Endothelial cell of hepatic sinusoid (primary cell): ENCODE measurements around the gene GIT1.

Source experiments
- in situ Hi-C: cut with HindIII; loops from 2 replicates; pipeline ENCODE4 v1.10.0; 2017; ENCODE audit warnings: low sequenced_read_pairs

Gene GIT1

DNA sequence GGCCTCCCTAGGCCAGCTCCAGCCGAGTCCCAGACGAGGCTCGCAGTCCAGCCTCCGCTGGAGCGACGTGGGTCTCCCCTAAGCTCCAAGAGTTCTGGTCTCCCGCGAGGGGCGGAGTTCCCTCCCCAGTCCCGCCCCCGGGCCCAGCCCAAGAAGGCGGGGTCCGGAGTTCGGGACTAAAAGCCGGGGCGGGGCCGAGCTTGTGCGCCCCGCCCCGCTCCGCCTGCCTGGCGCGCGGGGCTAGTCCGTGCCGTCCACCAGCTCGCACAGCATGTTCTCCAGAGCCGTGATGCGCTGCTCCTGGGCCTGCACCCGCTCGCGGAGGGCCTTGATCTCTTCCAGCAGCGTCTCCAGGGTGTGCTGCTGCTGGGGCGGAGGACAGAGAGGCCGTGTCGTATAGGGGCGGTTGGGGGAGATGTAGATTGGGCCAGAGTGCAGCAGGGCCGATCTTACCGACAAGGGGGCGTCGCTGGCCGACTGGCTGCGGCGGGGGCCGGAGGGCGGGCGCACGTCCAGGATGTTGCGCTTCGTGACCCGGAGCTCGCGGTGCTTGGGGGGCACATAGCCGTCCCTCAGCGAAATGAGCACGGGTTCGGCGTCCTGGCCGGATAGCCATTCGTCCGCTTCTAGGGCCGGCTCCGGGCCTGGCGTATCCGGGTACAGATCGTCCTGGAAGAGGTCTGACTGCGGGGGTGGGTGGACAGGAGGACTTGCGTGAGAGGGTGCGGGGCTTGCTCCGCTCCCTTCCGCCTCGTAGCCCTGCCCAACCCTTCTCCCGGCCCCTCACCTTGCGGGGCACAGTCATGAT, 26.2 kb upstream of the GIT1 start:
- in situ Hi-C loops = no loop called here

DNA sequence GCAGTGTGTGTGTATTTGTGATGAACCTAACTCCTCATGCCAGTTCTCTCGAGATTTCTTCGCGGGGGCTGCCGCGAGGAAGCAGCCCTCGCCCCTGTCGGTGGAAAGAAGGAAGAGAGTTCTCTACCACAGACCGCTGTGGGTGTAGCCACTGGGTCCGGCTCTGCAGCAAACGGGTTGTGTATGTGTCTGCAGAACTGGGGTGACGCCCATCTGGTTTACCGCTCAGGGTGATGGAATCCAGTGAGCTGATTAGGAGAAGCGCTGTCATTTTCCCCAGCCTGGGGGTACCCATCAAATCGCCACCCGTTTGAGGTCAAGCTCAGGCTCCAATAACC, 25.6 kb upstream of the GIT1 start:
- in situ Hi-C loops = no loop called here

- in situ Hi-C loops = no loop called here
These were observed 25.1 kb upstream of the GIT1 start for GRCh38 chr17:29614349-29615047.

DNA sequence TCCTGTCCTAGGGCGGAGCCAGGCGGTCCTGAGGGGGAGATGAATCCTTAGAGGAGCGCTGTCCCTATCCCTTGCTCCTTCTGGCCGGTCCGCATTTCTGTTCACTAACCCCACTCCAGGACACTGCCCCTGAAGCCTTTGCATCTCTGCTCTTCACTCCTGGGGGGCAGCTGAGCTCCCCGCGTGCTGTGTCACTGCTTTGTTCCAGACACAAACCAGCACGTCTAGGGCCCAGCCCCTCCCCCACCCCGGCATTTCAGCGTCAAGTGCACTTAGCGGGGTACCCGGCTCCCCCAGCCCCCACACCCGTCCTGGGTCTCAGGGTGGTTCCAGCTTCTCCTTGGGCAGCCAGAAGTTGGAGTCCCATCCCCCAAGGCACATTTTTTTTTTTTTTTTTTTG, 24.4 kb upstream of the GIT1 start:
- in situ Hi-C loops = no loop called here

GRCh38 chr17:29613352-29613837, 23.9 kb upstream of the GIT1 start:
- in situ Hi-C loops = no loop called here

DNA sequence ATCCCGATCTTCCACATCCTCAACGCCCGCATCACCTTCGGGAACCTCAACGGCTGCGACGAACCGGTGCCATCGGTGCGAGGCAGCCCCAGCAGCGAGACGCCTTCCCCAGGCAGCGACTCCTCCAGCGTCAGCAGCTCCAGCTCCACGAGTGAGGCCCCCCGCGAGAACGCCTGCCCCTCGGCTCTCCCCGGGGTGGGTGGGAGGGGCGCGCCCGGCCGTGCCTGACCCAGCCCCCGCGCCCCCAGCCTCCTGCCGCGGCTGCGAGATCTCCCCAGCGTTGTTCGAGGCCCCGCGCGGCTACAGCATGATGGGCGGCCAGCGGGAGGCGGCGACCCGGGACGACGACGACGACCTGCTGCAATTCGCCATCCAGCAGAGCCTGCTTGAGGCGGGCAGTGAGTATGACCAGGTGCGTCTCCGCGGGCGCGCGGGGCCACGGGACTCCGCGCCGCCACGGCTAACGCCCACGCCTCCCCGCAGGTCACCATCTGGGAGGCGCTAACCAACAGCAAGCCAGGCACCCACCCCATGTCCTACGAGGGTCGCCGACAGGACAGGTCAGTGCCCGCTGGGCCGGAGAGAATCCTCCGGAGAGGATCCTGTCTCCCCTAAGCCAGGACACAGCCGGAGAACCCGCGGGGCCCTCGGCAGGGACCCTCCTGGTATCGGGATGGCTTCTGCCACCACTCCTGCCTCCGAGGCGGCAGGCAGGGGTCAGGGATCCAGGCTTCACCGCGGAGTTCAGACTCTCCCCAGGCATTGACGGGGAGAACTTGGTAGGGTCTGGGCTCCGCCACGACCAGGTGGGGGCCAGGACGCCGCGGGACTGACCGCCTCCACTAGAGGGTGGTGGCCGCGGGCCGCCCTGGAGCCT, 23.2 kb upstream of the GIT1 start:
- in situ Hi-C loops = no loop called here

DNA sequence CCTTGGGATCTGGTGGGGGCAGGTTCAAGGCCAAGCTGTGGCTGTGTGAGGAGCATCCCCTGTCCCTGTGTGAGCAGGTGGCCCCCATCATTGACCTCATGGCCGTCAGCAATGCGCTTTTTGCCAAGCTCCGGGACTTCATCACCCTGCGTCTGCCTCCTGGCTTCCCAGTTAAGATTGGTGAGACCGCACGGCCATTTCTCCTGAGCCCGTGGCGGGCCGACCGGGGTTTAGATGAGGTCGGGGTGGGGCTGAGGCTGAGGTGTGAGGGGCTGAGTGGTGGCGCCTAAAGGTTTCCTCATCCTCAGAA, 22.6 kb upstream of the GIT1 start:
- in situ Hi-C loops = no loop called here

GRCh38 chr17:29611351-29612093, 22.1 kb upstream of the GIT1 start:
- in situ Hi-C loops = no loop called here

DNA sequence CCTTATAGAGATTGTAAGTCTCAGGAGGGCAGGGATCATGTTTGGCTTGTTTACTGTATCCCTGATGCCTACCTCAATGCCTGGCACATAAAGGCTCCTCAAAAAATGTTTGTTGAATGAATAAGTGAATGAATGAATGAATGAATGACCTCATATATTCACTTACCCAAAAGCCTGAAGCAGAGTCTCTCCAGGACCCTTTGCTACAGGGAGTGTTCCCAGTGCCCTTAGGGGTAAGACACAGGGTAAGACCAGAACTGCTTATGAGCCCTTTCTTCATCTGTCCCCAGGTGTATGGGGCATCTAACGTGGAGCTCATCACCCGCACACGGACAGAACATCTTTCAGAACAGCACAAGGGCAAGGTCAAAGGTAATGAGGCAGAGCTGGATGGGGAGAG, 20.9 kb upstream of the GIT1 start:
- in situ Hi-C loops = no loop called here

DNA sequence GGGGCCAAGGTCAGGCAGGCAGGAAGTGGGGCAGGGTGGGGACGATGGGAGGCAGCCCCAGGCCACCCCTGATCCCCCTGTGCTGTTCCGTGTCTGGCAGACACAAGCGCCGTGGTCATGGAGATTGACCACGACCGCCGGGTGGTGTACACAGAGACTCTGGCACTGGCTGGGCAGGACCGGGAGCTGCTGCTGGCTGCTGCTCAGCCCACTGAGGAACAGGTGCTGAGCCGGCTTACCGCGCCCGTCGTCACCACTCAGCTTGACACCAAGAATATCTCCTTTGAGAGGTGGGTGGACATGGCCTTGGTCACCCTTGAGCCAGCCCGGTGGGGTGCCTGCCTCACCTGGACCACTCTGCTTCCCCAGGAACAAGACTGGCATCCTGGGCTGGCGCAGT, 19.5 kb upstream of the GIT1 start:
- in situ Hi-C loops = no loop called here

DNA sequence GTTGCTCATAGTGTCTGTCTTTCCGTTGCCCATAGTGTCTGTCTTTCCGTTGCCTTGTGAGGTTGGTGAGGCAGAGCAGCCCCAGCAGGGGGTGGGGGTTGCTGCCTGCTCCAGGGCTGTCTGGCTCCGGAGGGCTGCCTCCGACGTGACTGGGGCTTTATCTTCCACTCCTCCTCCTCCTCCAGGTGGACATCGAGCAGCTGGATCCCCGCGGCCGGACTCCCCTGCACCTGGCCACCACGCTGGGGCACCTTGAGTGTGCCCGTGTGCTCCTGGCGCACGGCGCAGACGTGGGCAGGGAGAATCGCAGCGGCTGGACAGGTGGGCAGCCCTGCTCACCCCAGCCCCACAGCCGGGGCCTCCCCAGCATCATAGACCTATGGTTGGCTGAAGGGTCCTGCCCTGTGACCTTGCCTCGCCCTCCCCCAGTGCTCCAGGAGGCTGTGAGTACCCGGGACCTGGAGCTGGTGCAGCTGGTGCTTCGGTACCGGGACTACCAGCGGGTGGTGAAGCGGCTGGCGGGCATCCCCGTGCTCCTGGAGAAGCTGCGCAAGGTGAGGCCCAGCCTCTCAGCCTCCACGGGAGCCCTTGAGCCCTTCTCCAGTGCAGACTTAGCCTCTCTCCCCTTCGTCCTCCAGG, 18.2 kb upstream of the GIT1 start:
- in situ Hi-C loops = no loop called here

GRCh38 chr17:29603109-29603674, 13.7 kb upstream of the GIT1 start:
- in situ Hi-C loops = no loop called here

DNA sequence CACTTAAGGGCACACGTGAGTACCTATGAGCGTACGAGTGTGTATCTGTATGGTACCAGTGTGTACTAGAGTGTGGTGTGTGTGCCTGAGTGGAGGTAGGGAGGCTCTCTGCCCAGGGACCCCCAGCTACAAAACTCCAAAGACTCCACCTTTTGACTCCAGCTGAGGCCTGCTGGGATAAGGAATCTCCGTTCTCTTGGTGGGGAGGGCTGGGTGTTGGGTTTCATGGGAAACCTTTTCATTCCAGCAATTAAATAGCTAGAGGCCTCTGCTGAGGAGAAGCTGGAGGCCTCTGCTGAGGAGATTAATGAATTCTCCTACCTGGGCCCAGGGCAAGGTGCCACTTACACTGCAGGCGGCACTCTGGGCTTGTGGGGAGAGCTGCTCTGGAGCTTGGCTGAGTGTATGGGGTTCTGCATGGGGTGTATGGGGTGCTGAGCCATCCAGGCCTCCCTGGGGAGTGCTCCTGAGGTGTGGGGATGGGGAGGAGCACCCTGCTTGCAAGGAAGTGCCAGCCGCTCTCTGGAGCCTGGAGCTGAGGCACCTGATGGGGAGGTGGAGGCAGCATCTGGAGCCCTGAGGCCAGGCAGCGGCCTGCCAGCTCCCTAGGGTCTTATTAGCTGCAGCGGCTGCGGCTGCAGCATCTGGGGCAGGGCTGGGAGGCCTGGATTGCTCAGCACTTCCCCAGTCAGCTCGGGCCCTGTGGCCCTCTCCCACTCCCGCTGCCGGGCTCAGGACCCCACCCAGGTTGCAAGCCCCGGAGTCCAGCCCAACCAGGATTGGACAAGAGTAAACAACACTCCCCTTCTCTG, 8.1 kb upstream of the GIT1 start:
- in situ Hi-C loops = no loop called here

GRCh38 chr17:29596811-29597210, 7.4 kb upstream of the GIT1 start:
- in situ Hi-C loops = no loop called here

DNA sequence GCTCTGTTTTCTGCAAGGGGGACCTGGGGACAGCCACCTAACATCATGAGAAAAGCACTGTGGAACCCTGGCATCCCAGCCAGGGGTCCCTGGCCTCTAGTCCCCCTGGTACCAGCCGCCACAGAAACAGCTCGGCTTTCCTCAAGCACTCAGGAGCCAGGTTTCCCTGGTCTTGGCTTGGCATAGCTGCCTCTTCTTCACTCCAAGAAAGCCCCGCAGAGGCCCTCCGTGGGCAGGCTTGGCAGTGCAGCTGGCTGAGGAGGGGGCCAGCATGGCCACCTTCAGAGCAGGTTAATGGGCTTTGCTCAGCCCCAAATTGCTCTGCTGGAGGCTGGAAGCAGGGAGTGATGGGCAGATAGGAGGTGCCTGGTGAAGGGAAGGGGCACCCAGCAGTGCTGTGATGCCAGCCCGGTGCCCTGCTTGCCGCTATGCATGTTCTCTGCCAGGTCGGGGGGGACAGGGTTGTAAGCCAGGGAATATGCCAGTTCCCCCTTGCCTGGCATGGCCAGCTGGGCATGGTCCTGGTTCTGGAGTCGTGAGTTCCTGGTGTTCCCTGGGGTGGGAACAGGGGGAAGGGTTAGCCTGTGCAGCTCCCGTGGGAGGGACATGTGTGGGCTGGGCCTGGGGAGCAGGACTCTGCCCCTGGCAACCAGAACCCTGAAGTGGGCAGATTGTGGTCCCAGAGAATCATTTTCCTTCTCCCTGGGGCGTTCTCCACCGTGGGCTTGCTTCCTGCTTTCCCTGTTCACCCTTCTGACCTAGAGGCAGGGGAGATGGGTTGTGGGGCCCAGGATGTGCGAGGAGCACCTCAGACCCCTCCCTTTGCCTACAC, 6.7 kb upstream of the GIT1 start:
- in situ Hi-C loops = no loop called here

- in situ Hi-C loops = no loop called here
These were observed 5.9 kb upstream of the GIT1 start for GRCh38 chr17:29595107-29595942.

GRCh38 chr17:29594519-29595090, 5.2 kb upstream of the GIT1 start:
- in situ Hi-C loops = no loop called here
